Right lobe of liver (tissue), 6 donors: ENCODE measurements around the gene TAP2. TPM values are rescaled to one million over a fixed set of nuclear protein-coding genes. Genes with fewer than 3 reads are reported as not detected.
A peak's percentile ranks its signal among the peaks of the same experiment; 100 is the strongest.
"Not testable (repeated sequence)": the region's sequence is repeated elsewhere in the genome, so short reads cannot be mapped to it uniquely, and the experiment has no call there.

ENCODE experiments used
- ATAC-seq, 4 donors: fragments of 200-7000 bp; cut with Tn5 transposase; one replicate each; pipeline ENCODE4 v1.9.1; 2020; ENCODE audit warnings: mild to moderate bottlenecking in 4 of 4, moderate library complexity in 4 of 4
- DNase-seq, 3 donors: peaks; one replicate each; pipeline ENCODE4 v3.0.0-alpha.2; 2020
- H3K27ac ChIP-seq, 3 donors: fragments of 200-600 bp; one replicate each; pipeline ENCODE4 v1.8.0; 2022
- H3K27me3 ChIP-seq, 2 donors: fragments of 200-600 bp; one replicate each; pipeline ENCODE4 v1.8.0; 2022
- H3K36me3 ChIP-seq, 4 donors: fragments of 200-600 bp; sonication (generic) in 1 of 4; one replicate each; pipeline versions ENCODE4 v1.5.1 to v1.8.0; 2017 to 2022; ENCODE audit warnings: control low read depth in 1 of 4
- H3K4me1 ChIP-seq, 4 donors: fragments of 200-600 bp; sonication (generic) in 1 of 4; one replicate each; pipeline versions ENCODE4 v1.5.1 to v1.8.0; 2017 to 2022; ENCODE audit warnings: control low read depth in 1 of 4
- H3K4me3 ChIP-seq, 3 donors: fragments of 200-600 bp; one replicate each; pipeline ENCODE4 v1.8.0; 2022
- H3K9me3 ChIP-seq, 4 donors: fragments of 200-600 bp; sonication (generic) in 1 of 4; one replicate each; pipeline versions ENCODE4 v1.5.1 to v1.8.0; 2017 to 2022; ENCODE audit warnings: control low read depth in 1 of 4
- CTCF ChIP-seq, 4 donors: fragments of 200-600 bp in 3 of 4; fragments of 450-650 bp in 1 of 4; IDR thresholded peaks; one replicate each; pipeline versions ENCODE4 v1.5.1 to v1.8.0; 2016 to 2022; ENCODE audit warnings: antibody characterized with exemption in 4 of 4, mild to moderate bottlenecking in 2 of 4
- POLR2A ChIP-seq: fragments of 450-650 bp; IDR thresholded peaks from one replicate; pipeline ENCODE4 v1.6.1; 2017; ENCODE audit warnings: antibody characterized with exemption, mild to moderate bottlenecking
- WGBS: methylation state at CpG from one replicate; pipeline ENCODE4 v1.1.6; 2018; ENCODE audit warnings: low coverage, low lambda C conversion rate; ENCODE audit not compliant: insufficient coverage; ENCODE audit errors: missing lambda C conversion rate; 5-methylcytosine and 5-hydroxymethylcytosine counted together
- intact Hi-C, 2 donors: fragments of 100-400 bp; cut with DNase I; formaldehyde crosslinking; loops; one replicate each; pipeline versions ENCODE4 v1.11.2 to v1.14.1; 2022
- total RNA-seq, 6 experiments: library from RNA; depleted of rRNA in 2 of 6; stranded (reverse); fragments of >200 nt in 2 of 6; fragmentation: NEBNext Ultra II Directional in 3 of 6; extraction: Animal tissue kit (Norgen Biotek cat#: 25700) in 3 of 6; gene quantifications; one replicate each; pipeline versions ENCODE4 v1.1.0 to v1.2.4, GENCODE V29; 2016 to 2023
- donor health status: DM: no; HTN: yes; CAD: no.
- donor health status: DM: no; HTN: no; CAD: no.
- donor health status: DM: no; HTN: no; CAD: no.
- donor health status: DM: no; HTN: yes; CAD: no.
- donor health status: DM: no; HTN: yes; CAD: no.

TAP2 gene
- total RNA-seq, 6 experiments from 2014 or later, result 8.8 to 20.2 (median 15.9) TPM

GRCh38 chr6:32883789-32884188 lies 45.2 kb upstream of the TAP2 start:
- no peak overlapping the region for H3K27ac ChIP-seq
- intact Hi-C loops, result loop anchor here (5.0 to 10.0 kb wide), 2 partner anchors 51 to 64 kb away; no protein-coding TSS in a partner anchor

DNA sequence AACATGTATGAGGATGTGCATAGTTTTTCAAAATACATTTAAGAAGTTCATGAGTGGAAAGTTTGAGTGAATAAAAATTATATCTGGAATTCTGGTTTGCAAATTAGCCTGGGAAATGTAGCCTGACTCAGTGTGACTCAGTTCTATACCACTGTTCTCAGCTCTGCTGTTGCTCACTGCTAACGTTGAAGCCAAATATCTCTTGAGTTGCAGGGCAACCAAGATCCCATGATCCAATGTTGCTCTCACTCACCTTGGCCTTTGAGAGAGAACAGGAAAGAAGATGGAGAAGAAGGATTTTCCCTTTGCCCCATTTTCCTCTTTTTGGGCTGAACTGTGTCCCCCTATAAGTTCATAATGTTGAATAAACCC lies 44.3 kb upstream of the TAP2 start:
- intact Hi-C loops, result loop anchor here (5.0 to 10.0 kb wide), 2 partner anchors 52 to 64 kb away; no protein-coding TSS in a partner anchor
- WGBS, result 11% methylated on average over 1 of the region's 1 CpG
- Histone ChIP-seq H3K36me3 (no peaks in the 10 kb centered on the region), H3K9me3 (no peaks in the 10 kb centered on the region), H3K4me3 (no peak overlapping the region), H3K27ac (no peak overlapping the region), H3K27me3 (peaks cover 0 to 5% of the 10 kb centered on the region in 2 donors), H3K4me1 (no peaks in the 10 kb centered on the region)
- ATAC-seq (no peak), DNase-seq (no peak)
- no peak for TF ChIP-seq CTCF (IDR thresholded peaks at IDR 0.05)
- TF ChIP-seq POLR2A, result no peak

More at GRCh38 chr6:32883789-32884188, 45.2 kb upstream of the TAP2 start:
- no peak for TF ChIP-seq POLR2A
- TF ChIP-seq CTCF (IDR thresholded peaks at IDR 0.05), result no peak
- Histone ChIP-seq H3K36me3 (no peaks in the 10 kb centered on the region), H3K27me3 (peaks cover 0 to 5% of the 10 kb centered on the region in 2 donors), H3K4me1 (no peaks in the 10 kb centered on the region), H3K4me3 (no peak overlapping the region), H3K9me3 (no peaks in the 10 kb centered on the region)
- ATAC-seq (peak; percentile 35 to 57 (median 54)), DNase-seq (no peak)
- 10% methylated on average over 4 of the region's 5 CpGs for WGBS

DNA sequence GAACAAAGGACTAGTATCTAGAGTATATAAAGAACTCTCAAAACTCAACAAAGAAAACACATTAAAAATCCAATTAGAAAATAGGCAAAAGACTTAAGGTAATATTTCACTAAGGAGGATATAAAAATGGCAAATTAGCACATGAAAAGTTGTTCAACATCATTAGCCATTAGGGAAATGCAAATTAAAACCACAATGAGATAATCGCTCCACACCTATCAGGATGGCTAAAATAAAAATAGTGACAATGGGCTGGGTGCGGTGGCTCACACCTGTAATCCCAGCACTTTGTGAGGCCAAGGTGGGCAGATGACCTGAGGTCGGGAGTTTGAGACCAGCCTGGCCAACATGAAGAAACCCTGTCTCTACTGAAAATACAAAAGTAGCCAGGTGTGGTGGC lies 42.4 kb upstream of the TAP2 start:
- not testable (repeated sequence) for H3K27ac ChIP-seq, DNase-seq, H3K9me3 ChIP-seq, H3K36me3 ChIP-seq, ATAC-seq, H3K4me1 ChIP-seq, H3K4me3 ChIP-seq
- peaks cover 0 to 12% of the 10 kb centered on the region in 2 donors for H3K27me3 ChIP-seq
- intact Hi-C loops, result loop anchor here (5.0 to 10.0 kb wide), 2 partner anchors 54 to 66 kb away; no protein-coding TSS in a partner anchor
- WGBS, result 57% methylated on average over 2 of the region's 3 CpGs

GRCh38 chr6:32879691-32880090 lies 41.2 kb upstream of the TAP2 start:
- Histone ChIP-seq H3K27ac (no peak overlapping the region), H3K27me3 (peaks cover 0 to 12% of the 10 kb centered on the region in 2 donors), H3K36me3 (no peaks in the 10 kb centered on the region), H3K9me3 (no peaks in the 10 kb centered on the region), H3K4me1 (no peaks in the 10 kb centered on the region), H3K4me3 (no peak overlapping the region)
- no peak for DNase-seq
- intact Hi-C loops, result loop anchor here (5.0 to 10.0 kb wide), 2 partner anchors 55 to 68 kb away; no protein-coding TSS in a partner anchor
- no peak for ATAC-seq
- TF ChIP-seq POLR2A (no peak), CTCF (IDR thresholded peaks at IDR 0.05) (no peak)
- WGBS, result 38% methylated on average over 23 of the region's 35 CpGs

- H3K4me3 ChIP-seq, result no peak overlapping the region
- no peaks in the 10 kb centered on the region for H3K9me3 ChIP-seq
- WGBS, result 93% methylated on average over 2 of the region's 2 CpGs
- TF ChIP-seq POLR2A (no peak), CTCF (IDR thresholded peaks at IDR 0.05) (no peak)
- peaks cover 0 to 12% of the 10 kb centered on the region in 2 donors for H3K27me3 ChIP-seq
- no peaks in the 10 kb centered on the region for H3K36me3 ChIP-seq
- no peak overlapping the region for H3K27ac ChIP-seq
- DNase-seq (no peak), ATAC-seq (no peak)
- no peaks in the 10 kb centered on the region for H3K4me1 ChIP-seq
- intact Hi-C loops, result no loop called here
Observed at GRCh38 chr6:32876603-32877002, 38.1 kb upstream of the TAP2 start.

- H3K4me1 ChIP-seq, H3K36me3 ChIP-seq, DNase-seq, intact Hi-C loops, H3K4me3 ChIP-seq, H3K27me3 ChIP-seq, H3K9me3 ChIP-seq, ATAC-seq, H3K27ac ChIP-seq: not testable (repeated sequence)
- WGBS, result 25% methylated on average over 1 of the region's 1 CpG
Observed at GRCh38 chr6:32873947-32874346, 35.4 kb upstream of the TAP2 start.
